ENCODE data around the gene OR13C4.
"Not testable (repeated sequence)": the region's sequence is repeated elsewhere in the genome, so short reads cannot be mapped to it uniquely, and the experiment has no call there.

Gene OR13C4

DNA sequence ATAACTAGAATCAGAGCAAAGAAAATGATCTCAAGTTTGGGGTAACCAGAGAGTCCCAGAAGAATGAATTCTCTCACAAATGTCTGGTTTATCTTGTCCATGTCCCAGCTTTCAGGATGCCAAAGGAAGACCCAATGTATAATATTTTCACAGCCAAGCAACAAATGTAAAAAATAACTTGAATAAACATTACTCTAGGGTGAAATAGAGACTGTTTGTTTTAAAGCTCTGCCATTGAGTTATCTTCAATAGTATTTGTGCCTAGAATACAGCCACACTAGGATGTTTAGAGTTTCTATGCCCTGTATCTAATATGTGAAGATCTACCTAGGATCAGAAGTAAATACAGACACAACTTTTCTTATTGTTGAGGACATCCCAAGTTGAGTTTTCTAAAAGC lies at the start of gene OR13C4:
TSS of gene OR13C4 (minus strand) at position 101 of the 400 bp plus-strand sequence. CDS start at position 101, 0 bp downstream.
- no peak for DNase-seq (ENCODE audit: low spot score)

DNA sequence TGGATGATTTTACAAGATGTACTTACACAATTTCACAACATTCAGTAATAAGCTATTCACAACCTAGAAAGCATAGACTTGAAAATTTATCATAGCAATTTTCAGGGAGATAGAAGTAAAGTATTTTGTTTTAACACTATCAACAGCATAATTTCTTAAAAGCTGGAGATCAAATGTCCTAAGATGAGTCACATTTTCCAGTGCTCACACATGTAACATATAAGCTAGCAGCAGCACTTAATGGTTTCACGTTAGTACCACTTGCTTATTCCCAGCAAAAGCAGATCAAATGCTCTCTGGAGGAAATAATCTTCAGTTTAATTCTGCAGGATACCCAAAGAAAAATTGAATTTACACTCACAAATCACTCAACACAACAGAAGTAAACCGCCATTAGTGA lies 48.4 kb upstream of the OR13C4 start:
- DNase-seq (ENCODE audit: low spot score) = no peak

- DNase-seq (ENCODE audit: low spot score) = no peak
Measured at GRCh38 chr9:104572612-104573011, 45.6 kb upstream of the OR13C4 start.

DNA sequence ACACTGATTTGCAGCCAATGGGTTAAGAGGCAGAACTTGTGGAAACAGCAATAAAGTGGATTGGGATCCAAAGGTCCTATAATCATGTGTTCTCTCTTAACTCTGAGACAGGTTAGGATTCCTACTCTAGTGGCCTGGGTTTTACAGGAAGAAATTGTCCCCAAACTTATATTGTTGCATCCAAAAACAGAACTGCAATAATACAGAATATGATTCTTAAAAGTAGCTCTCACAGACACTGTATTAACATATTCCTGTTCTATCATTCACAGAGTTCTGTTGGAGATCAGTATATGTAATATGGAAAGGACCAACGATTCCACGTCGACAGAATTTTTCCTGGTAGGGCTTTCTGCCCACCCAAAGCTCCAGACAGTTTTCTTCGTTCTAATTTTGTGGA lies 41.9 kb upstream of the OR13C4 start, which contains the start of gene OR13C8:
TSS of gene OR13C8 (plus strand) at position 301 of the 400 bp plus-strand sequence. CDS start at position 301, 0 bp downstream.
- no peak for DNase-seq (ENCODE audit: low spot score)

- DNase-seq (ENCODE audit: low spot score) = no peak
Measured at GRCh38 chr9:104564358-104564757, 37.3 kb upstream of the OR13C4 start.

- peak; percentile 53 for DNase-seq (ENCODE audit: low spot score)
Measured at GRCh38 chr9:104556830-104557634, 30.0 kb upstream of the OR13C4 start.

GRCh38 chr9:104555521-104555920 lies 28.5 kb upstream of the OR13C4 start:
- DNase-seq (ENCODE audit: low spot score) = no peak

- no peak for DNase-seq (ENCODE audit: low spot score)
Measured at GRCh38 chr9:104553261-104553660, 26.3 kb upstream of the OR13C4 start.

- DNase-seq (ENCODE audit: low spot score) = no peak
Measured at GRCh38 chr9:104544644-104545043, 17.6 kb upstream of the OR13C4 start.

GRCh38 chr9:104539275-104539674 lies 12.3 kb upstream of the OR13C4 start:
- no peak for DNase-seq (ENCODE audit: low spot score)

GRCh38 chr9:104536756-104537155 lies 9.7 kb upstream of the OR13C4 start, which contains the start of gene OR13C3:
Gene OR13C3 (minus strand): TSS chr9:104536856. CDS start chr9:104536723, 133 bp downstream.
- DNase-seq (ENCODE audit: low spot score) = no peak

- DNase-seq (ENCODE audit: low spot score) = not testable (repeated sequence)
Measured at GRCh38 chr9:104520241-104520640, 6.8 kb downstream of the OR13C4 start.

GRCh38 chr9:104514901-104515300 lies 12.1 kb downstream of the OR13C4 start:
- DNase-seq (ENCODE audit: low spot score) = no peak

GRCh38 chr9:104506565-104506964 lies 20.4 kb downstream of the OR13C4 start:
- no peak for DNase-seq (ENCODE audit: low spot score)

DNA sequence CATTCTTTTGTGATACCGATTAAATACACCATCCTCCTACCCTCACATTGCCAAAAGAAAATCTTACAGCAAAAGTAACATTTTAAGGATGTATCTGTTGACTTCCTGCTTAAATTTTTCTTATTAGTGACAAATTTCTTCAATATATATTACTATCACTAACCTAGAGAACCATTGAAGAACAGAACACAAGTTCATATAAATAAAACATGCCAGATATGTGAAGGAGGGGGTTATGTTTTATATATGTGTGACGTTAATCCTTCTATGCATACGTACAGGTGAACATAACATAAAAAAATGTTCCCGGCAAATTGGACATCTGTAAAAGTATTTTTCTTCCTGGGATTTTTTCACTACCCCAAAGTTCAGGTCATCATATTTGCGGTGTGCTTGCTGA lies 23.0 kb downstream of the OR13C4 start, which contains the start of gene OR13F1:
TSS of gene OR13F1 (plus strand) at position 301 of the 400 bp plus-strand sequence. CDS start at position 301, 0 bp downstream.
- no peak for DNase-seq (ENCODE audit: low spot score)

DNA sequence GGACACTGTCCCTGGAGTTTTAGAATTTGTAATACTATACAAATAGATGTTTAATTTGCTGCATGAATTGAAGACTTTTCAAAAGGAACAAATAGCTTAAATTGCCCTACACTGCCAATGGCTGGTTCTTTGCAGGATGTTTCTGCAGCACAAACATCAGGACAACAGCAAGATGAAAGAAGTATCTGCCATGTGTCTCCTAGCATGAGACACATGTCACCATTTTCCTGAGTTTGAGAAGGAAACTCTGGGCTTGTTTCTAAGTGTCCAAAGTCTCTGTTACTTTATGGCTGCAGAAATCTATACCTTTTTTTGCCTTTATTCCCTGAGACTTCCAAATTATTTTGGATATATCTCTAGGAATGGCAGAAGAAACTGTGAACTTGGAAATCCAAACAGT lies 23.6 kb downstream of the OR13C4 start:
- no peak for DNase-seq (ENCODE audit: low spot score)

- DNase-seq (ENCODE audit: low spot score) = no peak
Measured at GRCh38 chr9:104494808-104495207, 32.2 kb downstream of the OR13C4 start.

DNA sequence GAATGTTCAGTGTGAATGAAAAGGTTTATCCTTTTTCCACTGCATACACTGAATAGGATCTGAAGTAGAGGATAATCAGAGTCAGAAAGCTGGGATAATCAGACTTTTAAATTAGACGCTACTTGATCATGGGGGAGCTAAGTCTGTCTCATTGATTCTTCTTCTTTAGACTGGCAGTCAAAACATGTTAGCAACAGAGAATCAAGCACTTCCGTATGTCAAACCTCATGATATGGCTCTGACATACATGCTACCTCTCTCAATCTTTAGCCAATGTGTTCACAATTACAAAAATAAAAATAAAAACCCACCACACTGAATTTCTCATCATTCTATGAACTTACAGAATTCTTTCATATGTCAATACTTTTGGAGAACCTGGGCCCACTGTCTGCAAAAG lies 42.0 kb downstream of the OR13C4 start:
- DNase-seq (ENCODE audit: low spot score) = no peak

DNA sequence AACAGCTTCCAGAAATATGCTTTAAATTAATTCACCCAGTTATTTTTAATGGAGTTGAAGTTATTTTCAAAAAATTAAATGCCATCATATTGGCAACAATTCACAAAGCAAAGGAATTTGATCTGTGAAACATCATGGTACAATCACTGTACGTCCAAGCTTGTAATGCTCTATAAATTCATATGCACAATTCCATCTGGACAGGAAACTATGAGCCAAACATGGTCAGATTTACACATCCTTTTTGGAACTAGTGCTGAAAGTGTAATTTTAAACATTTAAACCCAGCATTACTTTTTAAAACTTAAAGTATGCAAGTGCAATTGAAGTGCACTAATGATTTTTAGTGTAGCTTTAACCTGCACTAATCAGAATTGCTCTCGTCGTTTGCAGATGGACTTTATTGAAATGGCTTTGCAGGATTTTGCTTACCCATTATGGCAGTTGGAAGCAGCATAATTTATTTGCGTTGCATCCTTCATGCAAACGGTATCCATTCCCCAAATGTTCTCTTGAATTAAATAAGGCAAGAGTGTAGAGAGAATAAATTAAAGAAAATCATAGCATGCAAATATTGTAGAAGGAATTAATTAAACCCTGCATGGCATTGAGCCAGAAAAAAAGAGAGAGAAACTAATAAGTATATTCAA lies 44.0 kb downstream of the OR13C4 start:
- DNase-seq (ENCODE audit: low spot score) = no peak
